HG02981 (cell line): ENCODE results near the gene DDIT3.
A peak's percentile ranks its signal among the peaks of the same experiment; 100 is the strongest.

Source experiments
- ATAC-seq: cut with Tn5 transposase; IDR thresholded peaks from one replicate; pipeline ENCODE4 v1.9.1; 2021; ENCODE audit warnings: mild to moderate bottlenecking, moderate library complexity; ENCODE audit not compliant: unreplicated experiment

Gene DDIT3

DNA sequence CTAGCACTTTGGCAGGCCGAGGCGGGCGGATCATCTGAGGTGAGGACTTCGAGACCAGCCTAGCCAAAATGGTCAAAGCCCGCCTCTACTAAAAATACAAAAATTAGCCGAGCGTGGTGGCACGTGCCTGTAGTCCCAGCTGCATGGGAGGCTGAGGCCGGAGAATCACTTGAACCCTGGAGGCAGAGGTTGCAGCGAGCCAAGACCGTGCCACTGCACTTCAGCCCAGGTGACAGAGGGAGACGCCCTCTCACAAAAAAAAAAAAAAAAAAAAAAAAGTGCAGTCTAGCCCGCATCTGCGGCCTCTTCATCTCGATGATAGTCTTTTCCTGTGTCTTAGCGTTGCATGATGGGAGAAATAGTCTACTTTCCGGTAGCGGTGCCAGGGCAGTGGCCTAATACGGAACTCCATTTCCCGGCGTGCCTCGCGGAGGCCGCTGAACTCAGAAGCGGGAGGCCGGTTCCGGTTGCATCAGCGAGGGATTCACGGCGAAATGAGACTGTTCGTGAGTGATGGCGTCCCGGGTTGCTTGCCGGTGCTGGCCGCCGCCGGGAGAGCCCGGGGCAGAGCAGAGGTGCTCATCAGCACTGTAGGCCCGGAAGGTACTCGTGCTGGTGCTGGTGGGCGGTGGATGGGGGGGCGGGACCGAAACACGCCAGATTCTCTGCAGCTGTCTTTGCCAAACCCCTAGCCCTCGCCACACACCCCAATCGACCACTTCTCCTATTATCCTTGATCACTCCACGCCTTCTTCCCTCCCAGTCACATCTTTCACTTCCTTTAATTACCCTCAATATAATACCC, 32.5 kb downstream of the DDIT3 start, which contains the start of gene MARS1:
Gene MARS1 (plus strand): TSS at position 472 of the 805 bp plus-strand sequence. CDS start 23 bp downstream, at position 495.
- peak; percentile 94 for ATAC-seq

DNA sequence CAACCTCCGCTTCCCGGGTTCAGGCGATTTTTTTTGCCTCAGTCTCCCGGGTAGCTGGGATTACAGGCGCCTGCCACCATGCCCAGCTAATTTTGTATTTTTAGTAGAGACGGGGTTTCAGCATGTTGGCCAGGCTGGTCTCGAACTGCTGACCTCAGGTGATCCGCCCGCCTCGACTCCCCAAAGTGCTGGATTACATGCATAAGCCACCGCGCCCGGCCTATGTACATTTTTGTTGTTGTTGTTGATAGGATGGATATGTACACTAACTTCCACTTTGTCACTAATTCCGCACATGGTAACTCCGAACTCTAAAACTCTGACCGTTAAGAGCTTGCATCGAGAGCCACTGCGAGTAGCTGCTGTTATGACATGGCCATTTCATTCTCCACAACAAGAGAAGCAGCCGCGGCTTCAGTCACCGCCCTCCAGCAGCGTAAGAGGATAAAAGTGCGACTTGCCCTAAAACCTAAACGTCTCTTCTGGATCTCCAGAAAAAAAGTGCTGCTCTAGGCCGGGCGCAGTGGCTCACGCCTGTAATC, 33.2 kb downstream of the DDIT3 start:
- ATAC-seq, result no peak

GRCh38 chr12:57485695-57486094, 34.6 kb downstream of the DDIT3 start:
- no peak for ATAC-seq

DNA sequence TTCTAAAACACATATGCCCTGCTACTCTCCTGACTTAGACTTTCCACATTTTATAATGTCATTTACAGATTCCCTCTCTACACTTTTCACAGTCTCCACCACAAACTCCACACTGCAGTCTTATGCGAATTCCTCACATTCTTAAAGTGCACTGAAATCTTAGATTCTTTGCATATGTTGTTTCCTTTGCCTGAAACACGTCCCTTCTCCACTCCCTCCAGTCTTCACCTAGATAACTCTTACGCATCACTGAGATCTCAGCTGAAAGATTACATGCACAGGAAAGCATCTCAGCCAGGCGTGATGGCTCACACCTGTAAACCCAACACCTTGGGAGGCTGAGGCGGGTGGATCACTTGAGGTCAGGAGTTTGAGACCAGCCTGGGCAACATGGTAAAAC, 36.8 kb downstream of the DDIT3 start:
- no peak for ATAC-seq

DNA sequence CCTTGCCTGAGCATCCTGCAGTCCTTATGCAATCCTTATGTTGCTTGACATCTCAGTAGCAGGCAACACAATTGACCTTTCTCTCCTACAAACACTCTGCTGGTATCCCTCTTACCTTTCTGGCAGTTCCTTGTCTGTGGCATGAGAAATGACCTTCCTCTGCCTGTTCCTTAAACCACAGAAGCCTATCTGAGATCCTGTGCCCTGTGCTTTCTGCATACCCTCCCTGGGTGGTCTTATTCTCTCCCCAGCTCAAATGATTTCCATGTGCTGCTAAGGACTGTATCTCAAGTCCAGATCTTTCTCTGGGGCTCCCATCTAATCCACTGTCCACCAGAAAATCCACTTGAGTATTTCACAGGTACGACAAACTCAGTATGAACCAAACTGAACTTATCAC, 38.6 kb downstream of the DDIT3 start:
- ATAC-seq, result no peak

GRCh38 chr12:57479376-57480115, 40.8 kb downstream of the DDIT3 start, which contains the start of gene ARHGAP9:
TSS of gene ARHGAP9 (minus strand) at chr12:57479866. CDS start at chr12:57479406, 460 bp downstream.
- peak; percentile 42 for ATAC-seq

DNA sequence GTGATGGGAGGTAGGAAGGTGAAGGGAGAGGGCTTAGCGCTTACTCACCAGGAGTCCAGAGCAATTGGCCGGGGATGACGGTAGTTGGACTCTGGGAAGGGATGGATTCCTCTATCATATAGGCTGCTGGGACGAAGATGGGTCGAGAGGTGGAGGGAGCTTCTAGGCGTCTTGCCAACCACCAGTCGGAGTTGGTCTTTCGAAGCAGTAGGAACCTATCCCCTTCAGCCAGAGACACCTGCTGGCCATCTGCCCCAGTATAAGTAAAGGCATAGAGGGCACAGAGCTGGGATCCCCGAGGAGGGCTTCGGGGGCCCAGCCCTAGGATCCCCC, 41.3 kb downstream of the DDIT3 start:
- ATAC-seq, result no peak

- ATAC-seq, result peak; percentile 33
Measured at GRCh38 chr12:57477710-57478681, 42.3 kb downstream of the DDIT3 start.

DNA sequence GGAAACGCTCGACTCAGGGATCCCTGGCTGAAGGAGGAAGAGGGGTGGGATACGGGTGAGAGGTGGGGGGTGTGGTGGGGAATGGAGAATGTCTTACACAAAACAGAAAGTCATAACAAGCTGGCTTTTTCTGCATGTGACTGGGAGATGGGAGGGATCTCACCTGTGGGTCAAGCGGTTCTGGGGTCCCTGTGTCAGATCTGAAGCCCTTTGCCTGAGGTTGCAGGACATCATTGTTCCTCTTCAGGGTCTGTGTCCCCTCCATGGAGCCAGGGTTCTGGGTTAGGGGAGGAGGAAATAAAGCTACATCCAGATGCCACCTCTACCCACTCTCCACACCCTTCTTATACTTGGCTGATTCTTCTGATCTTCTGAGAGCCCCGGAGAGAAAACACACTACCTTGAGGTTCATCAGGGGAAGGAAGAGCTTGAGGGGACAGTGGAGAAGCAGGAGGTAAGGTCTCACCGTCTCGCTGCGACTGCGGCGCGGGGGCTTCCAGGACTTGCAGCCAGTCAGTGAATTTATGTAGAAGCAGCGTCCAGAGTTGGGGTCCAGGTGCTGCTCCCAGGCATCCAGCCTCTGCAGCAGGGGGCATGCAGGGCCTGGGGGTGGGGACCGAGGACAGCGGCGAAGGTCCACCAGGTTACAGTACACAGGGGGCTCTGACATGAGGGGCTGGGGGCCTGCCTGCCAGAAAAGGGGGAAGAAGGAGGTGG, 43.2 kb downstream of the DDIT3 start:
- ATAC-seq, result no peak

GRCh38 chr12:57476162-57476992, 43.9 kb downstream of the DDIT3 start:
- ATAC-seq, result no peak

DNA sequence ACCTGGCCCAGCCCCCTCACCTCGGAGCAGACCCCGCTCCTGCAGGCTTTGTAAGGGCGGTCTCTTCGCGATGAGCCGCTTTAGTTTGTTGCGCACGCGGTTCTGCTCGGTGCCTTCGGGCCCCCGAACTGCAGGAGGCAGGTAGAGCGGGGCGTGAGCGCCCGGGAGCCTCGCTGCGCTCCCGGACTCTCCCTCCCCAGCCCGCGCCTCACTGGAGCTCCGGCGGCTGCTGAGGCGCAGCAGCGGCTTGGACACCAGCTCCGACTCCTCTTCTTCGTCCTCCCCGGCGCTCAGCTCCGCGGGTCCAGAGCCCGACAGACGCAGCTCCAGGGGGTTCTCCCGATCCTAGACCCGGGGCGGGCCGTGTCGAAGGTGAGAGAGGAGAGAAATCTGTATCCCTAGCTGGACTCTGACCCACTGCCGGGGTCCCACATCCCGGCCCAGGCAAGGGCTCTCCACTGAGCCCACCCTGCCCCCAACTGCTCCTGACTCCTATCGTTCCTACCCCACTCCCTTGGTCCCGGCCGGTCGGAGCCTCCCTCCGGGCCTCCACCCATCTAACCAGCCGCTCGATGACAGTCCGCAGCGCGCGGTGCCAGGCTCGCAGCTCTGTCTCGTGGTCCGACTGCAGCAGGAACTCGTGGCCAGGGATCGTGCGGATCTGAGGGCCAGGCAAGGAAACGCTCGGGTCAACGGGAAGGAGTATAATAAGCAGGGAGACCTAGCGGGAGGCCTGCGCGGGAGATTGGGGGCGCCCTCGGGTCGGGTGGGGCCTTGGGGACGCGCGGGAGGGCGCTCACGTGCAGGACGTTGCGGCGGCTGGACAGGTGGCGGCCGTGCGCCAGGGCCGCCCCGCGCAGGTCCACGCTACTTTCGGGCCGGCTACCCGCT, 44.8 kb downstream of the DDIT3 start:
- no peak for ATAC-seq

GRCh38 chr12:57474862-57475261, 45.5 kb downstream of the DDIT3 start:
- no peak for ATAC-seq

GRCh38 chr12:57474430-57474829, 45.9 kb downstream of the DDIT3 start:
- no peak for ATAC-seq

DNA sequence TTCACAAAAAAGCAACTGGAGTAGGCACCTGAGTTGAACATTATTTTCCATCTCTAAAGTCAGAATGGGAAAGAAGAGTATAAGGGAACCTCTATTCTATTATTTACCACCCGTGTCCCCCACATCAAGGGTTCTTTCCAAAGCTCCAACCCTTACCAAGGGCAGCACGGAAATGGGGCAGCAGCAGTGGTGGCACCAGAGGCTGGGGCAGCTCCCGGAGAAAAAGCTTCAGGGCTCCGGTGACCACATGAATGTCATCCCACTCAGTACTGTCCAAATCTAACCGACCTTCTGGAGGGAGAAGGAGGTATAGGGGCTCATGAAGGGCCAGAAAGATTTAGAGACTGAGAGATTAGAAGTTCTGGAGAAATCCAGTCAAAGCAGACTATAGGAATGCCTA, 46.4 kb downstream of the DDIT3 start:
- ATAC-seq, result no peak

DNA sequence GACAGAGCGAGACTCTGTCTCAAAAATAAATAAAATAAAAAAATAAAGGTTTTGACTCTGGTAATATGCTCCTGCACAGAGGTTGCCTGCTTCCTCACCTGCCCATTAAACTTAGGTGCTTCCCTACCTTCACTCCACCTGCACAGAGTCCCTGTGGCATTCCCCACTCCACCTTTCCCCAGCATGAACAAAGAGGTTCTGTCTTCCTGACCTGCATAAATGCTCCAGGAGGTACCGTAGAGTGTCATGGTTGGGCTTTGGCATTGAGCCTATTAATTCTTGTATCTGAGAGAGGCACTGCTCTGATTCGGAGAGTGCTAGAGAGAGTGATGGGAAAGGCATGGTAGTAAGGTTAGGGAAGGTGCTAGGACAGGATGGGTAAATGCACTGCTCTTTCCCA, 46.9 kb downstream of the DDIT3 start:
- ATAC-seq, result no peak

- no peak for ATAC-seq
Measured at GRCh38 chr12:57472391-57472790, 47.9 kb downstream of the DDIT3 start.

DNA sequence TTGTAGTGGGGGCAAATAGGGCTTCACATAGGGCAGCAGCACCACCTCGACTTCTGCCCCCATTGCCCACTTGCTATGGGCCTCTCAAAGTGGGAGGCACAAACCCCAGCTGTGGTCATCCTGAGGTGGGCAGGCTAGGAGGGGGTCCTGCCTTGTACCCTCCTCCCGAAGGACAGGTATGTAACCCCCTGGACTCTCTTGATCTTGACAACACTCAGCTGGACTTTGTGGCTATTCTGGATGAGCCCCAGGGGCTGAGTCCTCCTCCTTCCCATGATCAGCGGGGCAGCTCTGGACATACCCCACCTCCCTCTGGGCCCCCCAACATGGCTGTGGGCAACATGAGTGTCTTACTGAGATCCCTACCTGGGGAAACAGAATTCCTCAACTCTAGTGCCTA, 48.7 kb downstream of the DDIT3 start:
- ATAC-seq, result no peak

DNA sequence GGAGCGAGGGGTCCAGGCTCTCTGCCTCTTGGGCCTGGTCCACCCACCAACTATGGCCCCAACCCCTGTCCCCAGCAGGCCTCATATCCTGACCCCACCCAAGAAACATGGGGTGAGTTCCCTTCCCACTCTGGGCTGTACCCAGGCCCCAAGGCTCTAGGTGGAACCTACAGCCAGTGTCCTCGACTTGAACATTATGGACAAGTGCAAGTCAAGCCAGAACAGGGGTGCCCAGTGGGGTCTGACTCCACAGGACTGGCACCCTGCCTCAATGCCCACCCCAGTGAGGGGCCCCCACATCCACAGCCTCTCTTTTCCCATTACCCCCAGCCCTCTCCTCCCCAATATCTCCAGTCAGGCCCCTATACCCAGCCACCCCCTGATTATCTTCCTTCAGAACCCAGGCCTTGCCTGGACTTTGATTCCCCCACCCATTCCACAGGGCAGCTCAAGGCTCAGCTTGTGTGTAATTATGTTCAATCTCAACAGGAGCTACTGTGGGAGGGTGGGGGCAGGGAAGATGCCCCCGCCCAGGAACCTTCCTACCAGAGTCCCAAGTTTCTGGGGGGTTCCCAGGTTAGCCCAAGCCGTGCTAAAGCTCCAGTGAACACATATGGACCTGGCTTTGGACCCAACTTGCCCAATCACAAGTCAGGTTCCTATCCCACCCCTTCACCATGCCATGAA, 49.2 kb downstream of the DDIT3 start:
- ATAC-seq, result no peak
